ENCODE measurements around the gene ARHGAP33. TPM values are rescaled to one million over a fixed set of nuclear protein-coding genes. Genes with fewer than 3 reads are reported as not detected.

ARHGAP33 gene
- total RNA-seq, 1 experiment from 2014 or later: 19.5 TPM

- peaks cover 9% of the 10 kb centered on the region for H3K27me3 Mint-ChIP-seq (ENCODE audit: low read depth)
- no CpG with 5 or more reads among the region's 9 CpGs for WGBS (ENCODE audit: extremely low coverage, insufficient read length, low lambda C conversion rate)
- peaks cover 13 to 18% of the 10 kb centered on the region in 2 experiments for H3K4me1 Mint-ChIP-seq
Observed at GRCh38 chr19:35816846-35817245, 41.5 kb downstream of the ARHGAP33 start.

More at GRCh38 chr19:35816846-35817245, 41.5 kb downstream of the ARHGAP33 start:
- Histone ChIP-seq H3T11ph (ENCODE audit: low read length) (no peak overlapping the region), H2BK20ac (ENCODE audit: low read depth, low read length, poor library complexity, severe bottlenecking) (no peak overlapping the region), H3K79me2 (ENCODE audit: insufficient read depth, low read length) (no peaks in the 10 kb centered on the region), H3K14ac (ENCODE audit: insufficient read depth, low read length) (no peak overlapping the region), H3K9me3 (ENCODE audit: control insufficient read depth, low read depth, low read length) (no peaks in the 10 kb centered on the region), H3K27me3 (ENCODE audit: insufficient read depth, low read length) (no peaks in the 10 kb centered on the region), H4K8ac (replicated peaks; ENCODE audit: insufficient read length, low read depth, low read length) (no peak overlapping the region), H2BK5ac (ENCODE audit: insufficient read length, low read length) (no peak overlapping the region), H3K4me2 (ENCODE audit: insufficient read depth, insufficient read length, low read length) (no peak overlapping the region), H4K20me1 (ENCODE audit: control insufficient read depth, insufficient read depth, insufficient read length) (no peaks in the 10 kb centered on the region), H4K5ac (ENCODE audit: insufficient read length, low read depth, low read length) (no peak overlapping the region), H3K23ac (ENCODE audit: insufficient read length, low read depth, low read length) (no peak overlapping the region), H3K4me1 (ENCODE audit: insufficient read depth, low read length) (peaks cover 3% of the 10 kb centered on the region; the same call in 1 of the 2 replicates), H3K23me2 (ENCODE audit: insufficient read length, low read depth, low read length, poor library complexity, severe bottlenecking) (no peaks in the 10 kb centered on the region), H2AFZ (ENCODE audit: low read length) (no peak overlapping the region), H2BK120ac (ENCODE audit: low read depth, low read length, poor library complexity, severe bottlenecking) (no peak overlapping the region), H2AK5ac (ENCODE audit: insufficient read length, low read length) (no peak overlapping the region), H3K27ac (ENCODE audit: insufficient read length, low read depth, low read length) (no peak overlapping the region), H4K91ac (ENCODE audit: insufficient read length, low read depth, low read length) (no peak overlapping the region), H3K9ac (ENCODE audit: extremely low read depth, insufficient read length, low read length) (no peak overlapping the region), H2BK15ac (ENCODE audit: low read depth, low read length) (no peak overlapping the region), H2BK12ac (ENCODE audit: insufficient read length, low read depth, low read length) (no peak overlapping the region), H3K18ac (ENCODE audit: insufficient read length, low read depth, low read length) (no peak overlapping the region), H3K79me1 (ENCODE audit: insufficient read depth, low read depth, low read length, poor library complexity, severe bottlenecking) (no peaks in the 10 kb centered on the region), H3K4ac (ENCODE audit: low read depth, low read length) (no peak overlapping the region), H3K56ac (ENCODE audit: insufficient read length, low read depth, low read length) (no peak overlapping the region)
- Mint-ChIP-seq H3K9me3 (peaks cover 2 to 3% of the 10 kb centered on the region in 2 experiments; a peak in 2 of 5 replicates), H3K4me3 (no peak overlapping the region; a peak in 1 of 5 replicates), H3K36me3 (ENCODE audit: insufficient read depth in 1 of 3, low read depth in 3 of 3) (no peaks in the 10 kb centered on the region), H3K27ac (peak overlapping the region in 2 of 3 experiments; percentile 88 to 95; a peak in 3 of 7 replicates)
- TF ChIP-seq CTCF (conservative IDR thresholded peaks at IDR 0.05): no peak
- no peak for DNase-seq

Measured in H9 (cell line).